VCaP (cell line): ENCODE data around the gene NT5C1A.

Source experiments
- H3K27ac ChIP-seq: fragments of 450-650 bp; 2 replicates; pipeline ENCODE4 v1.5.1; 2017
- TF ChIP-seq, protein P1 (sequence below): fragments of 450-650 bp; conservative IDR thresholded peaks from 2 replicates; pipeline ENCODE4 v1.5.1; 2017; ENCODE audit warnings: mild to moderate bottlenecking, moderate library complexity

Gene NT5C1A

DNA sequence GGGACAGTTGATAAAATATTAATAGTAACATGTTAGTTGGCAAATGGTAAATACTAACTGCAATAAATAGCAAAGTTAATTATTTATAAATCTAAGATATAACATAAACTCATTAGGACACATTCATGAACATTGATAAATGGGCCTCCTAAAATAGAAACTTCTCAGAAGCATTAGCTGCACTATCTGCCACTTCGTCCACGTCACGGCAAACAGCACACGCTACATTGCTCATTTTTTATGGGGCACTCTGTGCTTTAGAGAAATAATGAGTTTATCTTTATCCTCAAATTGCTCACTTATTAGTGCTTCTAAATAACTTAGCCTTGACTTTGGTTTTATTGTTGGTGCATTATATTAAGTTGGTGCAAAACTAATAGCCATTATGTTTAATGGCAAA lies 35.6 kb upstream of the NT5C1A start:
- TF ChIP-seq, protein P1, sequence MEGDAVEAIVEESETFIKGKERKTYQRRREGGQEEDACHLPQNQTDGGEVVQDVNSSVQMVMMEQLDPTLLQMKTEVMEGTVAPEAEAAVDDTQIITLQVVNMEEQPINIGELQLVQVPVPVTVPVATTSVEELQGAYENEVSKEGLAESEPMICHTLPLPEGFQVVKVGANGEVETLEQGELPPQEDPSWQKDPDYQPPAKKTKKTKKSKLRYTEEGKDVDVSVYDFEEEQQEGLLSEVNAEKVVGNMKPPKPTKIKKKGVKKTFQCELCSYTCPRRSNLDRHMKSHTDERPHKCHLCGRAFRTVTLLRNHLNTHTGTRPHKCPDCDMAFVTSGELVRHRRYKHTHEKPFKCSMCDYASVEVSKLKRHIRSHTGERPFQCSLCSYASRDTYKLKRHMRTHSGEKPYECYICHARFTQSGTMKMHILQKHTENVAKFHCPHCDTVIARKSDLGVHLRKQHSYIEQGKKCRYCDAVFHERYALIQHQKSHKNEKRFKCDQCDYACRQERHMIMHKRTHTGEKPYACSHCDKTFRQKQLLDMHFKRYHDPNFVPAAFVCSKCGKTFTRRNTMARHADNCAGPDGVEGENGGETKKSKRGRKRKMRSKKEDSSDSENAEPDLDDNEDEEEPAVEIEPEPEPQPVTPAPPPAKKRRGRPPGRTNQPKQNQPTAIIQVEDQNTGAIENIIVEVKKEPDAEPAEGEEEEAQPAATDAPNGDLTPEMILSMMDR = no peak
- H3K27ac ChIP-seq = peak overlapping the region; percentile 7; the same call in 1 of the 2 replicates

DNA sequence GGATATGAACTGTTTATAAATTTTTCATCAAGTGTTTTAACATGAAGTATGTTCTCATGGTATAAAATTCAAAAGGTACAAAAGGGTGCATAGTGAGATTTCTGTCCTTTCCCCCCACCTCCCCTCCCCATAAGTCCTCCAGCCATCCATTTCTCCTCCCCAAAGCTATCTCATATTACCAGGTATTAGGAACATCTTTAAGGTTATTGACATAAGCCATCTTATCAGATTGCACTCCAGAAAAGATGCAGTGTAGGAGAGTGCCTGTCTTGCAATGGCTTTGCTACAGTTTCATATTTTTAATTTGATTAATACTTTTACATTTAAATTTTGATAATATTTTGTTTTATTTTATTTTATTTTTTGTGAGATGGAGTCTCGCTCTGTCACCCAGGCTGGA lies 32.9 kb upstream of the NT5C1A start:
- H3K27ac ChIP-seq = no peak overlapping the region
- TF ChIP-seq, protein P1 = no peak

DNA sequence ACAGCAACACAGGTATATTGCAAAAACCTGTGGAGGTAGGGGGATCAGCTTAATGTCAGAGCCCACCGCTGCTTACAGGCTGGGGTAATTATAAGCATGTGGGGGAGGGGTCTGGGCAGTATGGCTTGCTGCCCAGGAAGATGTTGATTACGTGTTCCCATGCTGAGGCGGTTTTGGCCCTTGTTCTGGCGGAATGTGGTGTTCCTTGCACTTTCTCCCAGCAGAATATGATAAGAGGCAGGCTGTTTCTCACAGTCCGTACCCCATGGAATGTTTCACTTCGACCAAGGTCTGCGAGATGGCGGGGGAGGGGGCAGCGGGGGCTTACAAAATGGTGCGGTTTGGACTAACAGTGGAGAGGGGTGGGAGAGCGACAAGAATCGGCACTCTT lies 29.1 kb upstream of the NT5C1A start:
- H3K27ac ChIP-seq = peak overlapping the region; percentile 76
- TF ChIP-seq, protein P1 = no peak

DNA sequence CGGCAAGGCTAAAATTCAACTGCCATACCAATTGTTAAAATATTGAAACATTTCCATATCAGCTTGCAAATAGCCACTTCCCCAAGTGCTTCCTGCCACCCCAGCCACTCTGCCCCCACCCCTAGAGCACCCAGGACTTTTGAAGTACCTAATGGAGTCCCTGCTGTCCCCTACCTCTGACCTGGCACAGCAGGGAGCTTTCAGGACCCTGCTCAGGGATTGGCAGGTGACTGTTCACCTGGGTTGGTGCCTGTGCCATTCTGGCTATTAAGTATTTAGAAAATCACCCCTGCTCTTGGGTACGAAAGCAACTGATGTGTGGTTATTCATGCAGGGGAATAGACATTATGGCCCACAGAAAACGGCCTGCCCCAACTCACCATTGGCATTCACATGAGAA lies 28.4 kb upstream of the NT5C1A start:
- H3K27ac ChIP-seq = peak overlapping the region; percentile 76
- TF ChIP-seq, protein P1 = no peak

DNA sequence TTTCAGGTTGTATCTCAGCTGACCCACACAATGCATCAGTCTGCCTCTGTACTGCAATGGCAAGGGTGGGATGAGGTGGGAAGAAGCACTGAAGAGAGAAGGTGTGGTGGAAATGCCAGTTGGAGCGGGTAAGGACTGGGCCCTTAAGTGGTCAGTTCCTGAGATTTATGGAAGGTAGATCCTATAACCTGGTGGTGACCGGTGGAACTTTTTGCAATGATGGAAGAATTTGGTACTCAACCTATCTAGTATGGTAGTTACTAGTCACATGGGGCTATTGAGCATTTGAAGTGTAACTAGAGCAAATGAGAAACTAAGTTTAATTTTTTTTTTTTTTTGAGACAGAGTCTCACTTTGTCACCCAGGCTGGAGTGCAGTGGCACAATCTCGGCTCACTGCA lies 27.5 kb upstream of the NT5C1A start:
- TF ChIP-seq, protein P1 = no peak
- no peak overlapping the region for H3K27ac ChIP-seq

DNA sequence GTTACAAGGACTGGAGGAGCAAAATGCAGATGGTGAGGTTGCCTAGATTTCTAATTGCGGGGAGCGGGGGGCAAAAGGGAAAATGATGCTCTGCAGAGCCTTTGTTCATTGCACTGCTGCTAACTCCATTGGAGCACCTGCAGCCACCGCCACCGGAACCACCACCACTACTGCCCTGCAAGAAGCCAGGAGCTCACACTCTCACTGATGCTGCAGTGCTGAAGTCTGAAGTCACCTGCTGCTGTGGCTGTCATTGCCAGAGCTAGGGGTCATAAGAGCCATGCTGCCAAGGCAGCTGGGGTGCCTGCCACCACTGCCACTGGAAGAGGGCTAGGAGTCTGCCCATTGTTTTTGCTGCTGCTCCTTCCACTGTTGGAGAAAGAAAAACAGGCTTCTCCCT lies 26.7 kb upstream of the NT5C1A start:
- no peak overlapping the region for H3K27ac ChIP-seq
- TF ChIP-seq, protein P1 = no peak

DNA sequence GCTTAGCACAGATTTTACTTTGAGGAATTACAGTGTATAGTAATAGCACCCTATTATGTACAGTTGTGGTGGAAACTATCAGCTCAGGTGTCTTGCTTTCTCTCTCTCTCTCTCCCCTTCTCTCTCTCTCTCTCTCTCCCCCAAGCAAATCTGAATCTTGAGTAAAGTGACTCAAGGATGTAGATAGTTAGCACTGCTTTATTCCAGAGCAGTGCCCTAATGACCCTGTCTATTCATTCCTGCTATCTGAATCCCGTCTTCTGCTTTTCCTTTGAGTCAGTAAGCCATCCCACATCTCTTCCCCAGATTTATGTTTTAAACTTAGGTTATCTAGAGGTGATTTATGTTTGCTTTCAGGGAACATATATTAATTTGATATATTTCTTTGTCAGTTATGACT lies 24.5 kb upstream of the NT5C1A start:
- TF ChIP-seq, protein P1 = no peak
- no peak overlapping the region for H3K27ac ChIP-seq

DNA sequence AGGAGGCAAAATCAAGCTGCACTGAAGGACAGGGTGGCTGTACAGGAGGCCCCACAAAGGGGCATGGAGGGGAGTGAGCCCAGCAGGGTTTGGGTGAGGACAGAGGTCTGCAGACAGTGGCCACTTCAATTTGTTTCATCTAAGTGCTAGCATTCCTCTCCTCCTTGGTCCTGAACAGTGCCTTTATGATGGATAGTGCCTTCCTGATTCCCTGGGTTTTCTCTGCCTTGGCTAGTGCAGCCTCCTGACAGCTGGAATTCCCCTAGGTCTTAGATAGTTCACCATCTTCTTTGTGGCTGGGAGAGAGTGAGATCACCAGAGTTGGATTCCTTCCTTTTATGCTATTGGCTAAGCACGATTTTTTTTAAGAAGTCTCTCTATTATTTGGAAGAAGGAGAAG lies 23.1 kb upstream of the NT5C1A start:
- TF ChIP-seq, protein P1 = no peak
- no peak overlapping the region for H3K27ac ChIP-seq
